IPS-11a (cell line): ENCODE results near the gene LAMA4.
"Not testable (repeated sequence)": the region's sequence is repeated elsewhere in the genome, so short reads cannot be mapped to it uniquely, and the experiment has no call there.

Experiments
- H3K4me3 ChIP-seq: one replicate; pipeline ENCODE4 v1.5.1; 2013; ENCODE audit warnings: low read depth, low read length, control low read depth

Gene LAMA4

DNA sequence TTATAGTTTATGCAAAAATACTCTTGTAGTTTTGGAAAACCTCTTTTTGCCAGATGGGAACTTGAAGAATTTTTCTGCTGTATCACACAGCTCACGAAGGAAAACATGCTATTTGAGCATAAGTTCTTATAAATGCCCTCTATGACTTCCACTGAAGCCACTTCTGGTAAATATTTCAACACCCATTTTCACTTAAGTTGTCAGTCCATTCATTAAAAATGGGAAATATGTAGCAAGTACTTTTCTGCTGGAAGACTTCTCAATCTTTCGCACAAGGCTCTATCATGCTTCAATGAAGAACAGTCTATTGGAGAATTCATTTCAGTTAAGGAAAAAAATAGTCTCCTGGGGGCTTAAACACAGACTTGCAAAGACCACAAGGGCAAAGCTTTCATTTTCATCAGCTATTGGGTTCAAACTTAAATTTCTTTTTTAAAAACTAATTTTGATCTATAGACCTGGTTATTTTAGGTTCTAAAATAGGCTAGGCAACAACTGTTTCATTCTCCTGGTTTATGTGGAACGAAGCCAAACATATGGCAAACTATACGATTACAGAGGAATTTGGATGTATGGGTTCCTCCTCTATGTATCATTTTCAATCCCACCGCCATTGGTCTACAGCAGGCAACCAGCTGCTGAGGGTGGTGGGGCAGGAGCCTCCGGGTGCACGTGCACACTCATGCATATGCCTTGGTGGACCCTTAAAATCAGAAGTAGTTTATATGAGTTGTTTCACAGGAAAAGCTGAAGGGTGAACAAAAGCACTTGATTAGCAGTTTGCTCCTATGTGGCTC lies 38.7 kb downstream of the LAMA4 start:
- H3K4me3 ChIP-seq, result no peak overlapping the region

DNA sequence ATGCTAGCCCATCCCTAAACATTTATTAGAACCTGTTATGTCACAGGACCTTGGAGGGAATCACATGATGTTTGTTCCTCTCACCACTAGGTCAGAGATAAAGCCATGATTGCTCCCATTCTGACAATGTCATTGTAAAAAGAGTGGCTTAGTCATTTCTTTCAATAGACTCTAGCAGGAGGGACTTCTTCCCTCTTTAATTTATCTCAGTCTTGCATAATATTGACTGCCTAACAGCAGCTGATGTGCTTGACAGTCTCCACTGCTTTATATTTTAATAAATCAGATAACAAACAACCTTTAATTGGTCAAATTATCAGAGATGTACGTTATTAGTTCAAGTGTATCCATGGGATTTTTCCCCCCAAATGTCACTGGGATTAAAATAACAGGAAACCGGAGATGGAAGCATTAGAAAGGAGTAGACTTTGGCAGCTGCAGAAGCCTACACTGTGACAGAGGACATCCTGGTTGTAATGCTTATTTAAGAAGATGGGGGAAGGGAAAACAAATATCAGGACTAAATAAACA lies 39.6 kb downstream of the LAMA4 start:
- H3K4me3 ChIP-seq, result no peak overlapping the region

DNA sequence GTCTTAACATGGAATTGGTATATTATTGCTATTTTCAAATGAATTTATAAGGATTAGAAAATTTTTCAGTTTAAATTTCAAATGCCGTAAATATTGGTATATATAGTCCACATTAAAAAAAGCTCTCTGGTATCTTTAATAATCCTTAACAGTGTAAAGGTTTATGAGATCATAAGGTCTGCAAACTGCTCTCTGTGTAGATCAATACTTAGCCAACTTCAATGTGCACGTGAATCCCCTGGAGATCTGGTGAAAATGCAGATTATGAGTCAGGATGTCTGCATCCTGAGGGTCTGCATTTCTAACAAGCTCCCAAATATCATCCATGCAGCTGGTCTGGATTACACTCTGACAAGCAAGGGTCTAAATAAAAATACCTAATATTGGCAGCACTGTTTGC lies 43.5 kb downstream of the LAMA4 start:
- no peak overlapping the region for H3K4me3 ChIP-seq

DNA sequence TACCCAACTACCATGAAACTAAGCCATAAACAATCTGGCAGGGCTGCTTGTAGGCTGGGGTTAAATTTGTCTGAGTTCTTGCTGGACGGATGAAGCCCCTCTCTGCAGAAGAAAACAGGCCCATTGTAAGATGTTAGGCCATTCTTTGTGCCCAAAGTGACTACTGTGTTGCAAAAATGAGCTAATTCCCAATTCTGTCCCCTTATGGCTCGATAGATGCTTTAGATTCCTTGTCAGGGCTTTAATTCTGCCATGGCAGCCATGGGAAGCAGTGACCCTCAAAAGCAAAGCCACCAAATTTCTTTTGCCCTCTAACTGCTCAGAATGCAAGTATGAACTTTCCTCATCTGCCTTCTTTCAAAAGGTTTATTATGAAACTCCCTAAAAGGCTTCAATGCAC lies 45.2 kb downstream of the LAMA4 start:
- H3K4me3 ChIP-seq, result no peak overlapping the region

DNA sequence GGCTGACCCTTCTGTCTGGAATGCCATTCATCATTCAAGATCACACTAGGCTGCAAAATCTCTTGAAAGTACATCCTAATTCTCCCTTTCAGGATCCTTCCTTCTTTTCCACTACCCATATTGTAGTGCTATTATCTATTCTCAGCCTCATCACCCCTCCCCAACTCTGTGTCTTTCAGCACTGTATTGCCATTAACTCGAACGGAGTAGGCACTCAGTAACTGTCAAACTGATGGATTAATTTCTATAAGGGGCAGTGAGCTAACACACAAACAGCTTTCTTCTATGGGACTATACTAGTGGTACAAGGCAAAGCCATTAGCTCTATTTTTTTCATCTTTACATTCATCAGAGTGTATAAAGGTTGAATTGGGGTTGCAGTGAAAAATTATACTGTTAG lies 46.6 kb downstream of the LAMA4 start:
- H3K4me3 ChIP-seq, result no peak overlapping the region

DNA sequence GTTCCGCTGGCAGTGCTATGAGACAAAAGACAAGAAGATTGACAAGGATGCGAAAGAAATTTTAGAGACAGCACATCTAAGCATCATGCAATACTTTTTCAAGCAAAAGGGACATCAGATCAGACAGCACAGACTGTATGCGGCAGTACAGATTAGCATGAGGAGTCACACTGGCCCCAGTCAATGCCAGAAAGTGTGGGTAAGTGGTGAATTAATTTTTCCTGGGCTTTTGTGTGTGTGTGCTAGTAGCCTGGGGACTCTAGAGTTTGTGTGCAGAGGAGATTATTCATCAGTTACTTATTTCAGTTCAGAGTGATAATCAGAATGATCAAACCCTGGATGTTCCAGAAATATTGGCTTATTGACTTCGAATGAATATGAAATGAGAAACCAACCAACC lies 47.2 kb downstream of the LAMA4 start:
- H3K4me3 ChIP-seq, result no peak overlapping the region

DNA sequence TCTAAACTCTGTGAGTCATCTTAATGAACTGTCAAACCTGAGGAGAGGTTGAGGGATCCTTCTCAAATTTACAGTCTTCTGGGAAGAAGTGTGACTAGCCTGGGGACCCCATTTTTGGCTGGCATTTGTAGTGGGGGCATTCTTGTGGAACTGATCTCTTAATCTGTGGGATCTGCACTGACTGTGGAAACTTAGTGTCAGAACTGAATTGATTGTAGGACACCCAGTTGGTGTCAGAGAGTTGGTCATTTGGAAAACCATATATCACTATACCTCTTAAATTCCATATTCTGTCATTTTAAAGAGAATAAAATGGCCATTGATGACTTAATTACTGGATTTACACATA lies 48.3 kb downstream of the LAMA4 start:
- H3K4me3 ChIP-seq, result no peak overlapping the region

DNA sequence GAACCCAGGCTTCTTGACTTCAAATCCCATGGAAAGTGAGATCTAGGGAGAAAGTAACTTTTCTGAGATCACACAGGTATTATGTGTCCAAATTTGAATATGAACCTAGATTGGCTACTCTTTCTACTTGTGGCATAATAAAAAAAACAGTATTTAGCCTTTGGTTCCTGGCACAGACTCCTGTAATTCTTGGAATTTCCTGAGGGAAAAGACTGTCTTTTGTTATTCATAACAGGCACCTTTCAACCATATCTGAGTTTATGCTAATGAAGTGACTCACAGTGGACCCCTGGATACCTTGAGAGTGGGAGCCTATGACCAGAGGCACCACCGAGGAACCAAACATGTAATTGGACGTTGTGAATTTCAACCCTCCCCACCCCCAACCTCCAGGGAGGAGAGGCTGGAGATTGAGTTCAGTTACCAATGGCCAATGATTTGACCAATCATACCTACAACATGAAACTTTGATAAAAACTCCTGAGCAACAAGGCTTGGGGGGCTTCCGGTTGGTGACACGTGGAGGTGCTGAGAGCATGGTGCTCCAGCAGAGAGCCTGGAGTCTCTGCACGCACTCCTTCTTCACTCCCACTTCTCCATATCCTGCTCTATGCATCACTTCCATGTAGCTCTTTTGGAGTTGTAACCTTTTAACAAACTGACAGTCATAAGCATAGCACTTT lies 48.8 kb downstream of the LAMA4 start:
- no peak overlapping the region for H3K4me3 ChIP-seq

DNA sequence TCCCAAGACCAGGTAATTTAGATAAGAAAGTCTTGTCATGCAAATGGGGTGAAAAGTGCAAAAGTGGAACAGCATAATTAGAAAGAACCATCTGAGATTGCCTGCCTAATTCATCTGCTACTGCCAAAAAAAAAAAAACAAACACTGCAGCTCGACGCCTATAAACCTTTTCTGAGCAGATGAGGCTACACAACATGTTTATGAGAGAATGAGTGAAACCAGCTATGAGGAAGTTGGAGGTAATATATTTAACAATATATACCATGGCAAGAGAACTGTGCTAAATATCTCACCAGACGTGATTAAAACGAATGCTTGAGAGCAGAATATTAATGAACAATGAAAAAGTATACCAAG lies 50.0 kb downstream of the LAMA4 start:
- H3K4me3 ChIP-seq, result no peak overlapping the region

DNA sequence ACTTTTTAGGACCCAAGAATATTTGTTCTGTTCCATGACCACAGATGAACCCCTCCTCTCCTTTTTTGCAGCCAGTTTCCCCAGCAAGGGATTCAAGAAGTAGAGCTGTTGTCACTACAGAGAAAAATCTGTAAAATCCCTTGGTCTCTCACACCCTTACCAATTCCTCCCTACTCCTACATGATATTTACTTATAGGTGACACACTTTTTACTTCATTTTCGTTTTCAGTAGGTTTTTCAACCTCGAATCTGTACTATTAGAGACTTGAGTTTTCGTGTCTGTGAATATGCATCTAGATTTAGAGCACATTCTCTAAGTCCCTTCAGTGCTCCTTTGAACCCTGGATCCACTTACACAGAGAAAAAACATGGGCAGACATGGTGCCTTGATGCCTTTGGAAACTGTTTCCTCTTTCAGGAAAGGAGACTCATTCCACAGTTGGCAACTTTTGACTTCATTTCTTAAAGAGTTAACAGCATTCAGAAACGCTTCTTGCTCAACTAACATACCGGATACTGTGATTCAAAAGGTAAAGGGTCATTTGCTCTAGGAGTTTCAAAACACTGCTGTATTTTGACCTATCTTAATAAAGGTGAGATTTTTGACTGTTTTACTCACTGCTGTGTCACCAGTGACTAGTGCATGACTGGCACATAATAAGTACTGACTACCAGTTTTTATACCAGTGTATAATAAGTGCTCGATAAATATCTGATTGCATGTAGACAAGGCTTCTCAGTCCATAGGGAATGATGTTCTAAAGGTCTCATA lies 50.6 kb downstream of the LAMA4 start:
- no peak overlapping the region for H3K4me3 ChIP-seq

DNA sequence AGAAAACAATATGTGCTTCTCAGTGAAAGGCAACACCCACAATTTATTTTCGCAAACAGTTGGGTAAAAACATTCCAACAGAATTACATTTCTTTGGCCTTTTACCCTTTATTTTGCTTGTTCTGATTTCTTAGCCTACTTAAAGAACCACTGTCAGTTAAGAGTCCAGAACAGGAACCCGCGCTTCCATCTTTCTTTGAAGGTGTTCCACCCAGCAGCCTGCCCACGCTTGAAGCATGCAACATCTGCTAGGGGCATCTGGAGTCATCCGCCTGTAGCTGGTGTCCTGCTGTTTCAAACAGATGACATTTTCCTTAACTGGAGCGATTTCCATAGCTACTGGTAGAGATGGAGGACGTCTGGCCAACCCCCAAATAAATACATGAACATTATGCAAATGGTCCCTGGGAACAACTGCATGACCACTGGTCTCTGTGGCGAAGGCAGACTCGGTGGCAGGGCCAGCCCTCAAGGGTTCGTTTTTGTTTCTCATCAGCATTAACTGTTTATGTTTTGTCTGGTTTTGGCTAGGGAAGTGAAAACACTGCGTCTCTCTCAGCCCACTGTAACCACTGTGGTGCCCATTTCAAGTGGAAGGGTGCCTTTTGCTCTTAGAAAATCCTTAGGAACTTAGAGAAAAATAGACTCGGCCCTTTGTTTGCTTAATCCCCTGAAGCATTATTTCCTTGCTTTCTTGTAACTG lies 51.6 kb downstream of the LAMA4 start:
- no peak overlapping the region for H3K4me3 ChIP-seq

DNA sequence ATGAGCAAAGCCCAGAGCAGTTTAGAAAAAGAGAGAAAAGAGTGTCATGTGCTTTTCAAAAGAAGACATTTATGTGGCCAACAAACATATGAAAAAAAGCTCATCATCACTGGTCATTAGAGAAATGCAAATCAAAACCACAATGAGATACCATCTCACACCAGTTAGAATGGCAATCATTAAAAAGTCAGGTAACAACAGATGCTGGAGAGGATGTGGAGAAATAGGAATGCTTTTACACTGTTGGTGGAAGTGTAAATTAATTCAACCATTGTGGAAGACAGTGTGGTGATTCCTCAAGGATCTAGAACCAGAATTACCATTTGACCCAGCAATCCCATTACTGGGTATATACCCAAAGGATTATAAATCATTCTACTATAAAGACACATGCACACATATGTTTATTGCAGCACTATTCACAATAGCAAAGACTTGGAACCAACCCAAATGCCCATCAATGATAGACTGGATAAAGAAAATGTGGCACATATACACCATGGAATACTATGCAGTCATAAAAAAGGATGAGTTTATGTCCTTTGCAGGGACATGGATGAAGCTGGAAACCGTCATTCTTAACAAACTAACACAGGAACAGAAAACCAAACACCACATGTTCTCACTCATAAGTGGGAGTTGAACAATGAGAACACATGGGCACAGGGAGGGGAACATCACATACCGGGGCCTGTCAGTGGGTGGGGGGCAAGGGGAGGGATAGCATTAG lies 54.0 kb downstream of the LAMA4 start:
- not testable (repeated sequence) for H3K4me3 ChIP-seq

DNA sequence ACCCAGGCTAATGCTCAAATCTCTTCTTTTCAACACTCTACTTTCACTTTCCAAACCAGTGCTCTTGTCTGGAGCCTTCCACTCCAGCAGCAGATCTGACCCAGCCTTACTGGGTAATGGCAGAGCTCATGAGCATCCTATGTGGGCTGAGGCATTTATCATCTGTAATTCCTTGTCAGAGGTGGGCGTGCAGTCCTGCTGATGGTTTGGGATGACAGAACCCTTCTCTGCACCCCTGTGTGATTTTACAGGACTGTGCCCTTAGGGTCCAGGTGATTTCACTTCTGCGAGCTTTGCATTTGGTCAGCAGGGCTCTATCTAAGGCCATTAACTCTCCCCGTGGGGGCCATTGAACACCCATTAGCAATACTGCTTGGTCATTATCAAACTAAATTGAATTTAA lies 55.4 kb downstream of the LAMA4 start:
- H3K4me3 ChIP-seq, result no peak overlapping the region

DNA sequence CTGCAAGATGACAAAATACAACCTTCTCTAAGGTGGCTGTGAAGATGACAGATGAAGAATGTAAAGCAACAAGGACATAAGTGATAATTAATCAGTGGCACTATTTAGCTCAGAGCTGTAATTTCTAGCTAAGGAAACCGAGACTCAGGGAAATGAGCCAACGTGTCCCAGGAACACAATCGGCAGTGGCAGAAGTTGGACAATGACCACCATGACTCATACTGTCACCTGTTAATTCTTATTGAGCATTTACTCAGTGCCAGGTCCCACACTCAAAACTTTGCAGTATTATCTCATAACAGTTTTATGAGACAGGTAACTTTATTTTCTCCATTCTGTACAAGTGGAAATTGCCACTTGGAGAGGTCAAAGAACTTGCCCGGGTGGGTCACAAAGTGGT lies 55.8 kb downstream of the LAMA4 start:
- H3K4me3 ChIP-seq, result no peak overlapping the region

DNA sequence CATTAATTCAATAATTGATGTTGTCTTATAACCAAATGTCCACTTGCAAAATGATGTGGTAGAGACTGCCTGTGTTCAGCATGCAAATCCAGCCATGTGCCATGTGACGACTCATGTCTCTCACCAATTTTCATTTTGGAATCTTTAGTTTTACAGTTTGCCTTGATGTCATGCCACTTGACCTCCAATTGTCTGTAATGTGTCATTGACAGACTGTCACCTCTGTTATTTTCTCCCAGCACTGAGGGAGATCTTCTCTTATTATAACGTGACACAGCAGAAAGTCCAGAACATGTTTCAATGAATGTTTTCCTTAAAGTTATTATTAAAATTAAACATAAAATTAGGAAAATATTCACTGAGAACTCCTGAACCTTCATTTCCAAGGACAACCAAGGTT lies 56.7 kb downstream of the LAMA4 start:
- H3K4me3 ChIP-seq, result no peak overlapping the region

DNA sequence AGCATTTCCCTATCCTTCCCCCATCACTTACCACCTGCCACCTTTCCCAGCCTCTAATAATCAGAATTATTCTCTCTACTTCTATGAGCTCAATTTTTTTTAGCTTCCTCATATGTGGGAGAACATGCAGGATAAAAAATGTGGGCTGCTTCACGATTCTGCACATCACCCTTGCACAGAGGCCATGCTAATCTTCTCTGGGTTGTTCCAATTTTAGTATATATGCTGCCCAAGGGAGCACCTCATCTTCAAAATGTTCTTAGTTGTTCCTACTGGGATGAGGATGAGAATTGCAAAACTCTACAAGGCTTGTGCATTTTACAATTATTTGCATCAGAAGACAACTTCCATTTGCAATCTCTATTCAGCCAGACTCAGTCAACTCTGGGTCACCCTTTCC lies 58.1 kb downstream of the LAMA4 start:
- no peak overlapping the region for H3K4me3 ChIP-seq

DNA sequence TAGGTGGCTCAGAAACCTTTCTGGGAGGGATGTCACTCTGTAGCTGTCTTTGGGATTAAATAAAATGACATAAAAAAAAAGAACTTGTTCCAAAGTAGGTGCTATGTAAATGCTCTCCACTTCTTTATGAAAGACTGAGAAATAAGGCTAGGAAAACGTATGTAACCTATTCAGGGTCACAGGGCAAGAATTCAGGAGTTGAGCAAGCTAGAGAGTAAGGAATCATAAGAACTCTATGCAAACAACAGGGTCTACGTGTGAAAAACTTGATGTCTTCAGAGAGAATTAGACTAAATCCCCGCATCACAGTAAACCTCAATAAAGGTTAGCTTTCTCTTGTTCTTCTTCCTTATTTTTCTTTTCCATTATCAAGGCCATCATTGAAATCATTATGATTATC lies 59.2 kb downstream of the LAMA4 start:
- H3K4me3 ChIP-seq, result no peak overlapping the region

DNA sequence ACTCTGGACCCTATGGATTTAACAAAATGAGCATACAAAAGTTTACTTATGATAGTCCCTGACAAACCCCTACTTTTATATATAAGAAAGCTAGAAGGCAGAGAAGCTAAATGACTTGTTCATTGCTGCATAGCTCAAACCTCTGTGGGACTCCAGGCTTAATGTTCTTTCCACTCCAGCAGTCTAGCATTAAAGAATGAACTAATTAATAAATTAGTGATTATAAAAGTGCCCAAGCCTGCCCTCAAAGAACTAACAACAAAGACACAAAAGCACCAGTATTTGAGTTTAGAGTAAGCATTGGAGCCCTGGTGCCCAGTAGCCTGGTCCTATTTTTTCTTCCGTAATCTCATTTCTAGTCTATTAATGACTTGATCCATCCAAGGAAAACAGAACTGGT lies 59.9 kb downstream of the LAMA4 start:
- no peak overlapping the region for H3K4me3 ChIP-seq

DNA sequence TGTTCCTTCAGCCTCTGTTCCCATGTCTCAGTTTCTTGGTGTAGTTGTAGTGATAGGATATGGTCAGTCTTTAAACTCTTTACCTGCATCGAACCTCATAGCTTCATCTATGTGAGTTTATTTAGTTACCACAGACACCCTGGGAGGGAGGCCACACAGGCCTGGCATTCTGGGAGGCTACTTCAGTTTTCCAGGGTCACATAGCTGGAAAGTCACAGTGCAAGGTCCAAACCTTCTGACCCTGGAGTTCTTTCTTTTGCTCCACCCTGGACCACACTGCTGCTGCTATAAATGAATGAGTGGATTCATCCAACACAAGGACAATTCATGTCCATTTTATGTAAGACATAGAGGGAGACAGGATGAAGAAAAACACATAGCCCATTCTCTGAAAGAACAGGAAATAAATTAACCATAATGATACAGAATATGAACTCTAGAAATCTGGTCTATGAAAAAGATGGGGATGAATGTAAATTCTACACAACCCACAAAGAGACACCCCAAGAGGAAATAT lies 60.8 kb downstream of the LAMA4 start:
- H3K4me3 ChIP-seq, result no peak overlapping the region

DNA sequence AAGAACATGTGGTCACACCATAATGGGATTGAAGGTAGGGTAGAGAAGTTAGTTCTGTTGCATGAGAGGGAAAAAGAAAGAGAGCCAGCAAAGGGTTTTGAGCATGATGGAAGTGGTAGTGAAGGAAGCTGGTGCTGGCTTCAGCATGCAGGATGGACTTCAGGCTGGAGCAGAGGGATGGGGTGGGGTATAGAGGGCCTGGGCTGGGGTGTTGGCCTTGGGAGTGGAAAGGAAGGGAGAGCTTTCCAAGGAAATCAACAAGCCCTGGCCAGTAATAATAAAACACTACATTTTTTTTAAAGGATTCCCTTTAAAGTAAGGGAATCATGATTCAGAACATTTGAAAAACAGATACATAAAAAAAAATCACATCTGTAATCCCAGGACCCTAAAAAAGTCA lies 61.2 kb downstream of the LAMA4 start:
- no peak overlapping the region for H3K4me3 ChIP-seq
